K562 (cell line): ENCODE measurements around the gene CTSH. TPM values are rescaled to one million over a fixed set of nuclear protein-coding genes. Genes with fewer than 3 reads are reported as not detected.

Source experiments
- BRCA1 ChIP-seq, 2 experiments: fragments of 450-650 bp in 1 of 2; sonication (generic) in 1 of 2; formaldehyde crosslinking in 1 of 2; IDR thresholded peaks; 2 replicates each; pipeline versions ENCODE4 v1.5.0 to v1.6.1; 2017 to 2020; ENCODE audit warnings: mild to moderate bottlenecking in 1 of 2, missing genetic modification reagents in 1 of 2
- CREB3L1 ChIP-seq: fragments of 450-650 bp; IDR thresholded peaks from 2 replicates; pipeline ENCODE4 v1.6.1; 2014; ENCODE audit warnings: low read depth, mild to moderate bottlenecking, moderate library complexity, borderline replicate concordance
- KDM5B ChIP-seq: fragments of 200-600 bp; sonication (generic); IDR thresholded peaks from 2 replicates; pipeline ENCODE4 v1.6.1; 2012; ENCODE audit warnings: low read depth, mild to moderate bottlenecking, moderate library complexity, low read length, control low read depth, inconsistent platforms; ENCODE audit not compliant: insufficient replicate concordance
- MAZ ChIP-seq, 2 experiments: fragments of 450-650 bp in 1 of 2; sonication (generic) in 1 of 2; formaldehyde crosslinking; IDR thresholded peaks in 1 of 2; conservative IDR thresholded peaks in 1 of 2; 2 replicates each; pipeline versions ENCODE4 v1.4.0 to v1.5.0; 2020; ENCODE audit warnings: mild to moderate bottlenecking in 1 of 2, missing genetic modification reagents in 1 of 2
- MECOM ChIP-seq: fragments of 250-450 bp; sonication (Bioruptor Pico); IDR thresholded peaks from 2 replicates; pipeline ENCODE4 v1.8.0; 2022; ENCODE audit warnings: inconsistent platforms
- PML ChIP-seq: IDR thresholded peaks from 2 replicates; pipeline ENCODE4 v1.6.1; 2012; ENCODE audit warnings: low read length, inconsistent platforms
- RB1 ChIP-seq: fragments of 450-650 bp; IDR thresholded peaks from 2 replicates; pipeline ENCODE4 v1.6.1; 2017; ENCODE audit warnings: low read depth, mild to moderate bottlenecking
- SAFB2 ChIP-seq: fragments of 200-400 bp; formaldehyde crosslinking; IDR thresholded peaks from 2 replicates; pipeline ENCODE4 v1.6.1; 2018; ENCODE audit warnings: borderline replicate concordance, low read length, low read depth, moderate library complexity; ENCODE audit not compliant: severe bottlenecking
- SP2 ChIP-seq: IDR thresholded peaks from 2 replicates; pipeline ENCODE4 v1.6.1; 2011; ENCODE audit warnings: mild to moderate bottlenecking, low read depth, low read length, moderate library complexity; ENCODE audit not compliant: poor library complexity, severe bottlenecking; ENCODE audit errors: extremely low read depth
- THRB ChIP-seq: fragments of 450-650 bp; formaldehyde crosslinking; conservative IDR thresholded peaks from 2 replicates; pipeline ENCODE4 v1.4.0; 2022; ENCODE audit warnings: mild to moderate bottlenecking, missing genetic modification characterization
- YY1 ChIP-seq, 3 experiments: IDR thresholded peaks; 2 replicates each; pipeline ENCODE4 v1.6.1; 2011; ENCODE audit warnings: low read length in 2 of 3, mild to moderate bottlenecking in 2 of 3, moderate library complexity in 2 of 3, borderline replicate concordance in 1 of 3, control low read depth in 1 of 3, low read depth in 1 of 3; ENCODE audit not compliant: insufficient read depth in 3 of 3, insufficient replicate concordance in 2 of 3, control insufficient read depth in 1 of 3, insufficient read length in 1 of 3; ENCODE audit errors: extremely low read depth in 1 of 3
- ZNF239 ChIP-seq: fragments of 250-450 bp; sonication (Bioruptor Pico); IDR thresholded peaks from 2 replicates; pipeline ENCODE4 v1.4.0; 2020; ENCODE audit warnings: mild to moderate bottlenecking
- ZNF551 ChIP-seq: fragments of 250-450 bp; sonication (Bioruptor Pico); IDR thresholded peaks from 2 replicates; pipeline ENCODE4 v1.5.0; 2021; ENCODE audit warnings: mild to moderate bottlenecking, moderate library complexity
- polyA plus RNA-seq, 8 experiments: library from polyadenylated mRNA; depleted of rRNA in 4 of 8; stranded (reverse) in 5 of 8; unstranded in 3 of 8; fragments of >200 nt; fragmentation: Nextera tagmentation in 2 of 8; fragmentation: Illumina TruSeq in 1 of 8; extraction: Ambion mirVana in 2 of 8; extraction: Trizol in 1 of 8; gene quantifications; 2 replicates each; pipeline versions ENCODE4 v1.2.1 to v1.2.3, GENCODE V29; 2011 to 2014; ENCODE audit warnings: inconsistent platforms in 1 of 8, missing spikeins in 1 of 8
- total RNA-seq, 7 experiments: library from RNA; depleted of rRNA in 6 of 7; stranded (reverse); fragments of >200 nt in 6 of 7; fragmentation: Illumina TruSeq in 2 of 7; extraction: Trizol in 2 of 7; gene quantifications; 2 replicates each; pipeline versions ENCODE4 v1.2.1 to v1.2.3, GENCODE V29; 2011 to 2021; ENCODE audit warnings: low replicate concordance in 1 of 7
- TF ChIP-seq, protein P1 (sequence below), 2 experiments: IDR thresholded peaks in 1 of 2; conservative IDR thresholded peaks in 1 of 2; 2 replicates each; pipeline ENCODE4 v1.6.1; 2016; ENCODE audit warnings: low read depth in 2 of 2, mild to moderate bottlenecking in 1 of 2, missing compliant biosample characterization in 1 of 2, missing genetic modification characterization in 1 of 2, moderate library complexity in 1 of 2

CTSH gene
- total and polyA plus RNA-seq, 9 of the 15 experiments (the other 6 are each of a cell fraction or from before 2014, with no cell fraction given), result 15.0 to 462 (median 173) TPM

- TF ChIP-seq MAZ (CRISPR knock-in tag; conservative IDR thresholded peaks at IDR 0.05 in 1 of 2, IDR thresholded peaks at IDR 0.05 in 1 of 2) (peak; percentile 14 to 79; a peak in 3 of 4 replicates), SAFB2 (no peak), THRB (CRISPR knock-in tag) (0 out of 2 replicates have a peak, but pooled peaks have one; percentile 21), CREB3L1 (peak; percentile 94), RB1 (peak; percentile 71), PML (no peak), ZNF239 (CRISPR knock-in tag) (no peak), MECOM (CRISPR knock-in tag) (no peak), BRCA1 (IDR thresholded peaks at IDR 0.05) (no peak), BRCA1 (CRISPR knock-in tag; IDR thresholded peaks at IDR 0.05) (no peak), KDM5B (peak; percentile 77), SP2 (no peak), YY1 (IDR thresholded peaks at IDR 0.05; ENCODE audit: borderline replicate concordance in 1 of 3, control insufficient read depth in 1 of 3, extremely low read depth in 1 of 3, insufficient read depth in 3 of 3, insufficient read length in 1 of 3, insufficient replicate concordance in 2 of 3, low read depth in 1 of 3, low read length in 2 of 3) (peak; percentile 98 to 100 (median 99)), ZNF551 (CRISPR knock-in tag) (no peak)
- TF ChIP-seq, protein P1, sequence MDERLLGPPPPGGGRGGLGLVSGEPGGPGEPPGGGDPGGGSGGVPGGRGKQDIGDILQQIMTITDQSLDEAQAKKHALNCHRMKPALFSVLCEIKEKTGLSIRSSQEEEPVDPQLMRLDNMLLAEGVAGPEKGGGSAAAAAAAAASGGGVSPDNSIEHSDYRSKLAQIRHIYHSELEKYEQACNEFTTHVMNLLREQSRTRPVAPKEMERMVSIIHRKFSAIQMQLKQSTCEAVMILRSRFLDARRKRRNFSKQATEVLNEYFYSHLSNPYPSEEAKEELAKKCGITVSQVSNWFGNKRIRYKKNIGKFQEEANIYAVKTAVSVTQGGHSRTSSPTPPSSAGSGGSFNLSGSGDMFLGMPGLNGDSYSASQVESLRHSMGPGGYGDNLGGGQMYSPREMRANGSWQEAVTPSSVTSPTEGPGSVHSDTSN (CRISPR knock-in tag; IDR thresholded peaks at IDR 0.05; ENCODE audit: low read depth), result no peak
- TF ChIP-seq, protein P1 (tag; conservative IDR thresholded peaks at IDR 0.05; ENCODE audit: low read depth), result no peak
Observed at GRCh38 chr15:78872972-78873792, 71.7 kb downstream of the CTSH start (continued).
